Liver (tissue), 9 donors: ENCODE data around the gene TM9SF3. TPM values are rescaled to one million over a fixed set of nuclear protein-coding genes. Genes with fewer than 3 reads are reported as not detected.

Source experiments
- DNase-seq: peaks from one replicate; pipeline ENCODE4 v3.0.0-alpha.2; 2017; ENCODE audit warnings: low spot score
- H3K27ac ChIP-seq, 2 donors: one replicate each; pipeline ENCODE4 v1.7.0; 2013; ENCODE audit warnings: inconsistent platforms in 2 of 2, low read length in 2 of 2, control low read depth in 1 of 2, low read depth in 1 of 2, mild to moderate bottlenecking in 1 of 2
- H3K27me3 ChIP-seq, 4 donors: one replicate each; pipeline versions ENCODE4 v1.6.1 to v1.7.0; 2013; ENCODE audit warnings: low read length in 3 of 4, inconsistent platforms in 1 of 4, mild to moderate bottlenecking in 1 of 4, moderate library complexity in 1 of 4; ENCODE audit not compliant: control insufficient read depth in 4 of 4, insufficient read depth in 4 of 4
- H3K36me3 ChIP-seq, 4 donors: one replicate each; pipeline versions ENCODE4 v1.6.1 to v1.7.0; 2013; ENCODE audit warnings: low read length in 3 of 4, mild to moderate bottlenecking in 3 of 4, low read depth in 1 of 4, moderate library complexity in 1 of 4; ENCODE audit not compliant: control insufficient read depth in 4 of 4, insufficient read depth in 3 of 4
- H3K4me1 ChIP-seq, 4 donors: one replicate each; pipeline versions ENCODE4 v1.6.1 to v1.7.0; 2013; ENCODE audit warnings: low read length in 3 of 4, mild to moderate bottlenecking in 3 of 4, moderate library complexity in 1 of 4; ENCODE audit not compliant: control insufficient read depth in 4 of 4, insufficient read depth in 4 of 4
- H3K4me3 ChIP-seq, 3 donors: one replicate each; pipeline versions ENCODE4 v1.6.1 to v1.7.0; 2013; ENCODE audit warnings: low read length in 3 of 3, control low read depth in 1 of 3, low read depth in 1 of 3, mild to moderate bottlenecking in 1 of 3
- H3K9ac ChIP-seq, 2 donors: one replicate each; pipeline ENCODE4 v1.7.0; 2013; ENCODE audit warnings: low read length in 2 of 2, mild to moderate bottlenecking in 2 of 2, moderate library complexity in 2 of 2, control low read depth in 1 of 2, low read depth in 1 of 2
- H3K9me3 ChIP-seq, 4 donors: one replicate each; pipeline versions ENCODE4 v1.6.1 to v1.7.0; 2013; ENCODE audit warnings: low read length in 3 of 4; ENCODE audit not compliant: control insufficient read depth in 4 of 4
- EGR1 ChIP-seq, 2 donors: IDR thresholded peaks; 2 replicates each; pipeline ENCODE4 v1.6.1; 2016 to 2018; ENCODE audit warnings: antibody characterized with exemption in 2 of 2, low read depth in 2 of 2
- GABPA ChIP-seq, 2 donors: IDR thresholded peaks in 1 of 2; conservative IDR thresholded peaks in 1 of 2; 2 replicates each; pipeline ENCODE4 v1.6.1; 2016; ENCODE audit warnings: antibody characterized with exemption in 2 of 2, mild to moderate bottlenecking in 1 of 2, moderate library complexity in 1 of 2
- HNF4A ChIP-seq, 2 donors: conservative IDR thresholded peaks; 2 replicates each; pipeline ENCODE4 v1.6.1; 2016; ENCODE audit warnings: antibody characterized with exemption in 2 of 2, mild to moderate bottlenecking in 2 of 2
- HNF4G ChIP-seq: IDR thresholded peaks from 2 replicates; pipeline ENCODE4 v1.6.1; 2016; ENCODE audit warnings: antibody characterized with exemption
- JUND ChIP-seq, 2 donors: IDR thresholded peaks; 2 replicates each; pipeline ENCODE4 v1.6.1; 2016; ENCODE audit warnings: antibody characterized with exemption in 2 of 2
- NR2F2 ChIP-seq: IDR thresholded peaks from 2 replicates; pipeline ENCODE4 v1.6.1; 2016; ENCODE audit warnings: antibody characterized with exemption
- RXRA ChIP-seq, 2 donors: IDR thresholded peaks; 2 replicates each; pipeline ENCODE4 v1.6.1; 2017 to 2018; ENCODE audit warnings: antibody characterized with exemption in 2 of 2, mild to moderate bottlenecking in 1 of 2
- TAF1 ChIP-seq: conservative IDR thresholded peaks from 2 replicates; pipeline ENCODE4 v1.6.1; 2016; ENCODE audit warnings: antibody characterized with exemption, mild to moderate bottlenecking
- YY1 ChIP-seq: IDR thresholded peaks from 2 replicates; pipeline ENCODE4 v1.6.1; 2016; ENCODE audit warnings: antibody characterized with exemption, mild to moderate bottlenecking
- WGBS: extraction: QIAGEN DNeasy Blood & Tissue Kit; methylation state at CpG from one replicate; pipeline ENCODE4 v1.1.7; 2013; 5-methylcytosine and 5-hydroxymethylcytosine counted together
- polyA plus RNA-seq, 2 donors: library from polyadenylated mRNA; stranded (reverse) in 1 of 2; unstranded in 1 of 2; fragments of 200-250 nt in 1 of 2; fragments of >200 nt in 1 of 2; fragmentation: Nextera tagmentation in 1 of 2; extraction: Ambion mirVana in 1 of 2; gene quantifications; one replicate each; pipeline versions ENCODE4 v1.2.1 to v1.2.3, GENCODE V29; 2013 to 2015
- total RNA-seq, 2 donors: library from RNA; depleted of rRNA; stranded (reverse); fragments of >200 nt; gene quantifications; one replicate each; pipeline ENCODE4 v1.2.3, GENCODE V29; 2014
- TF ChIP-seq, protein P1 (sequence below): IDR thresholded peaks from 2 replicates; pipeline ENCODE4 v1.6.1; 2016; ENCODE audit warnings: antibody characterized with exemption
- TF ChIP-seq, protein P2 (sequence below): IDR thresholded peaks from 2 replicates; pipeline ENCODE4 v1.6.1; 2016; ENCODE audit warnings: antibody characterized with exemption
- TF ChIP-seq, protein P3 (sequence below): fragments of 150-350 bp; IDR thresholded peaks from 2 replicates; pipeline ENCODE4 v1.5.1; 2017; ENCODE audit warnings: improper control_type of control experiment, low read depth, low read length; ENCODE audit not compliant: missing input control
- TF ChIP-seq, protein P4 (sequence below): IDR thresholded peaks from 2 replicates; pipeline ENCODE4 v1.6.1; 2016; ENCODE audit warnings: antibody characterized with exemption, mild to moderate bottlenecking
- donor health status: healthy.
- donor health status: healthy.
- donor health status: healthy.
- donor health status: healthy.
- donor health status: healthy.

The TM9SF3 gene
- total and polyA plus RNA-seq, 4 donors = 20.5 to 115 (median 55.4) TPM

DNA sequence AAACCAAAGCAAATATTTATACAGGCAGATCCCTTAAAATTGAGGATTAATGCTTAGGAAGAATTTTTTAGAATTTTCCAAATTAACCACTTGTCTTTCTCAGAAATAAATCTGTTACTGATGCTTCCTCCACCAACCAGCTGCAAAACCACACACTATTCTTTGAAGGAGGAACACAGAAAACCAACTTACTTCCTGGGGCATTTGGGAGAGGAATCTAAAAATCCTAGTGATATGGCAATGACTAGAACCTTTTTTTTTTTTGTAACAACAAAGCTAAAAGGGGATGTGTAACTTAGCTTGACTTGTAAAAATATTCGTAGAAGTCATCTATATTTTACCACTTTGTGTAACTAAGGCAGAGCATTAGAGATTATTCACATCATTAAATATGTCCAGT lies 5.1 kb upstream of the TM9SF3 start:
- Histone ChIP-seq H3K4me3 (no peak overlapping the region), H3K36me3 (peaks cover 10 to 30% (median 29%) of the 10 kb centered on the region in 4 donors), H3K27ac (no peak overlapping the region), H3K9me3 (no peaks in the 10 kb centered on the region), H3K9ac (no peak overlapping the region), H3K4me1 (peaks cover 0 to 18% (median 14%) of the 10 kb centered on the region in 4 donors), H3K27me3 (no peaks in the 10 kb centered on the region)
- 87% methylated on average over 1 of the region's 1 CpG for WGBS
- no peak for DNase-seq
- TF ChIP-seq RXRA (IDR thresholded peaks at IDR 0.05) = no peak
- no peak for TF ChIP-seq HNF4A (conservative IDR thresholded peaks at IDR 0.05)
- TF ChIP-seq YY1 = no peak
- TF ChIP-seq, protein P1, sequence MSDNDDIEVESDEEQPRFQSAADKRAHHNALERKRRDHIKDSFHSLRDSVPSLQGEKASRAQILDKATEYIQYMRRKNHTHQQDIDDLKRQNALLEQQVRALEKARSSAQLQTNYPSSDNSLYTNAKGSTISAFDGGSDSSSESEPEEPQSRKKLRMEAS = no peak
- TF ChIP-seq, protein P2, sequence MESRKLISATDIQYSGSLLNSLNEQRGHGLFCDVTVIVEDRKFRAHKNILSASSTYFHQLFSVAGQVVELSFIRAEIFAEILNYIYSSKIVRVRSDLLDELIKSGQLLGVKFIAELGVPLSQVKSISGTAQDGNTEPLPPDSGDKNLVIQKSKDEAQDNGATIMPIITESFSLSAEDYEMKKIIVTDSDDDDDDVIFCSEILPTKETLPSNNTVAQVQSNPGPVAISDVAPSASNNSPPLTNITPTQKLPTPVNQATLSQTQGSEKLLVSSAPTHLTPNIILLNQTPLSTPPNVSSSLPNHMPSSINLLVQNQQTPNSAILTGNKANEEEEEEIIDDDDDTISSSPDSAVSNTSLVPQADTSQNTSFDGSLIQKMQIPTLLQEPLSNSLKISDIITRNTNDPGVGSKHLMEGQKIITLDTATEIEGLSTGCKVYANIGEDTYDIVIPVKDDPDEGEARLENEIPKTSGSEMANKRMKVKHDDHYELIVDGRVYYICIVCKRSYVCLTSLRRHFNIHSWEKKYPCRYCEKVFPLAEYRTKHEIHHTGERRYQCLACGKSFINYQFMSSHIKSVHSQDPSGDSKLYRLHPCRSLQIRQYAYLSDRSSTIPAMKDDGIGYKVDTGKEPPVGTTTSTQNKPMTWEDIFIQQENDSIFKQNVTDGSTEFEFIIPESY = no peak
- no peak for TF ChIP-seq HNF4G
- TF ChIP-seq, protein P3, sequence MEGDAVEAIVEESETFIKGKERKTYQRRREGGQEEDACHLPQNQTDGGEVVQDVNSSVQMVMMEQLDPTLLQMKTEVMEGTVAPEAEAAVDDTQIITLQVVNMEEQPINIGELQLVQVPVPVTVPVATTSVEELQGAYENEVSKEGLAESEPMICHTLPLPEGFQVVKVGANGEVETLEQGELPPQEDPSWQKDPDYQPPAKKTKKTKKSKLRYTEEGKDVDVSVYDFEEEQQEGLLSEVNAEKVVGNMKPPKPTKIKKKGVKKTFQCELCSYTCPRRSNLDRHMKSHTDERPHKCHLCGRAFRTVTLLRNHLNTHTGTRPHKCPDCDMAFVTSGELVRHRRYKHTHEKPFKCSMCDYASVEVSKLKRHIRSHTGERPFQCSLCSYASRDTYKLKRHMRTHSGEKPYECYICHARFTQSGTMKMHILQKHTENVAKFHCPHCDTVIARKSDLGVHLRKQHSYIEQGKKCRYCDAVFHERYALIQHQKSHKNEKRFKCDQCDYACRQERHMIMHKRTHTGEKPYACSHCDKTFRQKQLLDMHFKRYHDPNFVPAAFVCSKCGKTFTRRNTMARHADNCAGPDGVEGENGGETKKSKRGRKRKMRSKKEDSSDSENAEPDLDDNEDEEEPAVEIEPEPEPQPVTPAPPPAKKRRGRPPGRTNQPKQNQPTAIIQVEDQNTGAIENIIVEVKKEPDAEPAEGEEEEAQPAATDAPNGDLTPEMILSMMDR = no peak

DNA sequence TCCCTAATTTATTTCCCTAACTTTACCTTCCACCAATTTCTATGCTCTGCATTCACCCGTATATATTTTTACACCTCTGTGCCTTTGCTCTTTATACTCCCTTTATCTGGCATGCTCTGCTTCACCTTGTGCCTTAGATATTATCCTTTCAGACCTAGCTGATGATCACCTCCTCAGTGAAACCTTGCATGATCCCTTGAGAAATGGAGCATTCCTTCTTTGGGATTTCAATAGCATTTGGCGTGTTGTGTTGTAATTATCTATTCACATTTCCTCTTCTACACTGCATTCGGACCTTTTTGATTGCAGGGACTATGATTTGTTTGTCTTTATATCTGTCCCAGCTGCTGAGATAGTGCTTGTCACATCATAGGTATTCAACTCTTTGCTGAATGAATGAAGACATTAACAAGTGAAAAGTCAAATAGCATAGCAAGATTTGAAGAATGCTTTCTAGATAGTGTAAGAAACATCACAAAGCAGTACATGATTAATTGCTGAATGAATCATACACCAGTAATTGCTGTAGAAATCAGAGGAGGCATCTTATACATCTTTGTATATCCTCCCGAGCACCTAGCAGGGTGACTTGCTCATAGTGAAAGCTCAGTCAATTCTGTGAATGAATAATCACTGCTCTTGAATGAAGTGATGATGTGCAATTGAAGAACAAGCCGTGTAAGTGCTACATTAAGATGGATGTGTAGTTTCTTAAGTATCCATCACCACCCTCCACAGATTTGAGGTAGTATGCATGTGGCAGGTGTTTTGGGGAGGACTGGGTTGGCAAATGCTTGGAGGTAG lies 2.0 kb upstream of the TM9SF3 start:
- H3K4me3 ChIP-seq = no peak overlapping the region
- no peaks in the 10 kb centered on the region for H3K9me3 ChIP-seq
- no peaks in the 10 kb centered on the region for H3K27me3 ChIP-seq
- peaks cover 3 to 37% (median 15%) of the 10 kb centered on the region in 4 donors for H3K4me1 ChIP-seq
- no peak overlapping the region for H3K9ac ChIP-seq
- DNase-seq = no peak
- H3K36me3 ChIP-seq = peaks cover 3 to 12% (median 4%) of the 10 kb centered on the region in 4 donors
- 55% methylated on average over 5 of the region's 5 CpGs for WGBS
- TF ChIP-seq, protein P4, sequence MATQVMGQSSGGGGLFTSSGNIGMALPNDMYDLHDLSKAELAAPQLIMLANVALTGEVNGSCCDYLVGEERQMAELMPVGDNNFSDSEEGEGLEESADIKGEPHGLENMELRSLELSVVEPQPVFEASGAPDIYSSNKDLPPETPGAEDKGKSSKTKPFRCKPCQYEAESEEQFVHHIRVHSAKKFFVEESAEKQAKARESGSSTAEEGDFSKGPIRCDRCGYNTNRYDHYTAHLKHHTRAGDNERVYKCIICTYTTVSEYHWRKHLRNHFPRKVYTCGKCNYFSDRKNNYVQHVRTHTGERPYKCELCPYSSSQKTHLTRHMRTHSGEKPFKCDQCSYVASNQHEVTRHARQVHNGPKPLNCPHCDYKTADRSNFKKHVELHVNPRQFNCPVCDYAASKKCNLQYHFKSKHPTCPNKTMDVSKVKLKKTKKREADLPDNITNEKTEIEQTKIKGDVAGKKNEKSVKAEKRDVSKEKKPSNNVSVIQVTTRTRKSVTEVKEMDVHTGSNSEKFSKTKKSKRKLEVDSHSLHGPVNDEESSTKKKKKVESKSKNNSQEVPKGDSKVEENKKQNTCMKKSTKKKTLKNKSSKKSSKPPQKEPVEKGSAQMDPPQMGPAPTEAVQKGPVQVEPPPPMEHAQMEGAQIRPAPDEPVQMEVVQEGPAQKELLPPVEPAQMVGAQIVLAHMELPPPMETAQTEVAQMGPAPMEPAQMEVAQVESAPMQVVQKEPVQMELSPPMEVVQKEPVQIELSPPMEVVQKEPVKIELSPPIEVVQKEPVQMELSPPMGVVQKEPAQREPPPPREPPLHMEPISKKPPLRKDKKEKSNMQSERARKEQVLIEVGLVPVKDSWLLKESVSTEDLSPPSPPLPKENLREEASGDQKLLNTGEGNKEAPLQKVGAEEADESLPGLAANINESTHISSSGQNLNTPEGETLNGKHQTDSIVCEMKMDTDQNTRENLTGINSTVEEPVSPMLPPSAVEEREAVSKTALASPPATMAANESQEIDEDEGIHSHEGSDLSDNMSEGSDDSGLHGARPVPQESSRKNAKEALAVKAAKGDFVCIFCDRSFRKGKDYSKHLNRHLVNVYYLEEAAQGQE = no peak
- TF ChIP-seq RXRA (IDR thresholded peaks at IDR 0.05) (no peak), GABPA (IDR thresholded peaks at IDR 0.05 in 1 of 2, conservative IDR thresholded peaks at IDR 0.05 in 1 of 2) (no peak), EGR1 (IDR thresholded peaks at IDR 0.05; ENCODE audit: low read depth in 2 of 2) (no peak), YY1 (no peak), NR2F2 (no peak), JUND (IDR thresholded peaks at IDR 0.05) (no peak), TAF1 (no peak), HNF4G (no peak), HNF4A (conservative IDR thresholded peaks at IDR 0.05) (no peak)
- TF ChIP-seq, protein P3 = no peak
- H3K27ac ChIP-seq = peak overlapping the region in 1 of 2 donors; percentile 96
